ENCODE results near the gene NDFIP1. TPM values are rescaled to one million over a fixed set of nuclear protein-coding genes. Genes with fewer than 3 reads are reported as not detected.

Gene NDFIP1
- total RNA-seq, 1 donor from 2014 or later, result 16.8 TPM

DNA sequence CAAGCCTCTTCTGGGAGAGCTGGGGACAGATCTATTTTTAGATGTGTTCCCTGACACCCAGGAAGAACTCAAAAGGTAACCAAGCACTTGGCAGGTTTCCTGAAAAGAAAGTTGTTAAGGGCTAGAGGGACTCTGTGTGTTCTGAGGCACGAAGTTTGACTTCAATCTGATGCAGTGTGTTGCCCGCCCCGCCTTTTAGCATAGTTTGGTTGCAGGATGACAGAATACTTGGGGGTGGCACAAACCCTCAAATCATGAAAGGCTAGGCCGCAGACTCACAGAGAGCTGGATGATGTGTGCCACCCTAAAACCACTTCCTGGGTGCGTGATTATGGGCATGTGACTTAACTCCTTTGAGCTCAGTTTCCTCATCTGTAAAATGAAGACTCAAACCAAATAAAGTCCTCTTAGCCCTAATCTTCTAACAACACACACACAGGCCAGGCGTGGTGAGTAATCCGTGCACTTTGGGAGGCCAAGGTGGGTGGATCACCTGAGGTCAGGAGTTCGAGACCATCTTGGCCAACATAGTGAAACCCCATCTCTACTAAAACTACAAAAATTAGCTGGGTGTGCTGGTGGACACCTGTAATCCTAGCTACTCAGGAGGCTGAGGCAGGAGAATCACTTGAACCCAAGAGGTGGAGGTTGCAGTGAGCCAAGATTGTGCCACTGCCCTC is 12.8 kb upstream of the NDFIP1 start:
- DNase-seq (ENCODE audit: low read depth) (peak; percentile 74), FAIRE-seq (peak; percentile 70)
- Histone ChIP-seq H3K36me3 (ENCODE audit: control insufficient read depth, insufficient read depth, low read length) (no peaks in the 10 kb centered on the region), H3K4me3 (ENCODE audit: low read depth, low read length) (no peak overlapping the region), H3K27me3 (ENCODE audit: control insufficient read depth, insufficient read depth, low read length) (no peaks in the 10 kb centered on the region)
- TF ChIP-seq, protein P1, sequence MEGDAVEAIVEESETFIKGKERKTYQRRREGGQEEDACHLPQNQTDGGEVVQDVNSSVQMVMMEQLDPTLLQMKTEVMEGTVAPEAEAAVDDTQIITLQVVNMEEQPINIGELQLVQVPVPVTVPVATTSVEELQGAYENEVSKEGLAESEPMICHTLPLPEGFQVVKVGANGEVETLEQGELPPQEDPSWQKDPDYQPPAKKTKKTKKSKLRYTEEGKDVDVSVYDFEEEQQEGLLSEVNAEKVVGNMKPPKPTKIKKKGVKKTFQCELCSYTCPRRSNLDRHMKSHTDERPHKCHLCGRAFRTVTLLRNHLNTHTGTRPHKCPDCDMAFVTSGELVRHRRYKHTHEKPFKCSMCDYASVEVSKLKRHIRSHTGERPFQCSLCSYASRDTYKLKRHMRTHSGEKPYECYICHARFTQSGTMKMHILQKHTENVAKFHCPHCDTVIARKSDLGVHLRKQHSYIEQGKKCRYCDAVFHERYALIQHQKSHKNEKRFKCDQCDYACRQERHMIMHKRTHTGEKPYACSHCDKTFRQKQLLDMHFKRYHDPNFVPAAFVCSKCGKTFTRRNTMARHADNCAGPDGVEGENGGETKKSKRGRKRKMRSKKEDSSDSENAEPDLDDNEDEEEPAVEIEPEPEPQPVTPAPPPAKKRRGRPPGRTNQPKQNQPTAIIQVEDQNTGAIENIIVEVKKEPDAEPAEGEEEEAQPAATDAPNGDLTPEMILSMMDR (IDR thresholded peaks at IDR 0.05; ENCODE audit: insufficient read depth, low read length, severe bottlenecking), result no peak

DNA sequence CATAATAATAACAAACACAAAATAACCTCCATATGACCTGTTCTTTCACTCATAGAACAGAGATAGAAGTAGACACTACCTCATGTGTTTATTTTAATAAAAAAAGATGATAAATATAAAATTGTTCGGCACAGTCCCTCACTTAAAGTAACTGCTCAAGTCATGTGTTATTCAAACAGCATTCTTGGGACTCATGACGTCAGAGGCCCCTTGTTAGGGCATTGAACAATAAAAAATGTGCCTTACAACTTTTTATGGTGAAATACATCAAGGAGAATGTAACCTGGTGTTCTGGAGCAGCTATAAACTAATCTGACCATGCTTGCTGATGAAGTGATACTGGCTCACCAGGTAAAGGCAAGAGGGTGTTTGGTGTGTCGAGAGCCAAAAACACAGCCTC is 12.2 kb upstream of the NDFIP1 start:
- FAIRE-seq, result no peak

DNA sequence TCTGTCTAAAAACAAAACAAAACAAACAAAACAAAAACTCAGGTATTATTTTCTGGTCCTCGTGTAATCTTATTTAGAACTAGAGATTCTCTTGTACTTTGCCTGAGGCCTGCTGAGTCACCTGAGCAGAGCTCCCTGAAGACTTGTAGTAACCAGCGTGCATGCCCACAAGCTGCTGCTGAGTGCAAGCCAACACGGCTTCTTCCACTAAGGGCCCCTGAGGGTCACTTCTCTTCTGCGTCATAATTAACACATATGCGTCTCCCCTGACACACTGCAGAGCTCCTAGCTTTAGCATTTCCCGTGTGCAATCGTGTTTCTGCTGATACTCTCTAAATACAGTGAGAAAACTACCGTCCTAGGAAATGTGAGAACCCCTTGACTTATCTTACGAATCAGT is 10.9 kb upstream of the NDFIP1 start:
- no peaks in the 10 kb centered on the region for H3K36me3 ChIP-seq (ENCODE audit: control insufficient read depth, insufficient read depth, low read length)
- H3K27me3 ChIP-seq (ENCODE audit: control insufficient read depth, insufficient read depth, low read length), result no peaks in the 10 kb centered on the region
- FAIRE-seq (peak; percentile 86), DNase-seq (ENCODE audit: low read depth) (peak; percentile 96)
- TF ChIP-seq, protein P1 (IDR thresholded peaks at IDR 0.05; ENCODE audit: insufficient read depth, low read length, severe bottlenecking), result no peak
- no peak overlapping the region for H3K4me3 ChIP-seq (ENCODE audit: low read depth, low read length)

More for the DNA sequence above, 12.2 kb upstream of the NDFIP1 start:
- Histone ChIP-seq H3K27me3 (ENCODE audit: control insufficient read depth, insufficient read depth, low read length) (no peaks in the 10 kb centered on the region), H3K36me3 (ENCODE audit: control insufficient read depth, insufficient read depth, low read length) (no peaks in the 10 kb centered on the region), H3K4me3 (ENCODE audit: low read depth, low read length) (no peak overlapping the region)
- TF ChIP-seq, protein P1 (IDR thresholded peaks at IDR 0.05; ENCODE audit: insufficient read depth, low read length, severe bottlenecking), result no peak
- DNase-seq (ENCODE audit: low read depth), result no peak

DNA sequence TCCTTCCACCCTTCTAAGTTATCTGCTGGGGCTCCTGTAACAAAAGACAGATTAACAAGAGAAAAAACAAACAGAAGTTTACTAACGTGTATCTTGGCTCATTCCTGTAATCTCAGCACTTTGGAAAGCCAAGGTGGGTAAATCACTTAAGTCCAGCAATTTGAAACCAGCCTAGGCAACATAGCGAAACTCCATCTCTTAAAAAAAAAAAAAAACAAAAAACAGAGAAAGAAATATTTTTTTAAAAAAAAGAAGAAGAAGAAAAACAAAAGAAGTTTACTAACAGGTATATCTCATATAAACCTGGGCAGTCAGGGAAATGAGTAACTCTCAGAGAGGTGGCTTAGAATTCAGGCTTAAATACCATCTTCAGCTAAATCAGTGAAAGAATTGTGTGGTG is 10.3 kb upstream of the NDFIP1 start:
- no peak for FAIRE-seq
- Histone ChIP-seq H3K27me3 (ENCODE audit: control insufficient read depth, insufficient read depth, low read length) (no peaks in the 10 kb centered on the region), H3K4me3 (ENCODE audit: low read depth, low read length) (no peak overlapping the region), H3K36me3 (ENCODE audit: control insufficient read depth, insufficient read depth, low read length) (no peaks in the 10 kb centered on the region)
- no peak for DNase-seq (ENCODE audit: low read depth)
- TF ChIP-seq, protein P1 (IDR thresholded peaks at IDR 0.05; ENCODE audit: insufficient read depth, low read length, severe bottlenecking), result no peak

DNA sequence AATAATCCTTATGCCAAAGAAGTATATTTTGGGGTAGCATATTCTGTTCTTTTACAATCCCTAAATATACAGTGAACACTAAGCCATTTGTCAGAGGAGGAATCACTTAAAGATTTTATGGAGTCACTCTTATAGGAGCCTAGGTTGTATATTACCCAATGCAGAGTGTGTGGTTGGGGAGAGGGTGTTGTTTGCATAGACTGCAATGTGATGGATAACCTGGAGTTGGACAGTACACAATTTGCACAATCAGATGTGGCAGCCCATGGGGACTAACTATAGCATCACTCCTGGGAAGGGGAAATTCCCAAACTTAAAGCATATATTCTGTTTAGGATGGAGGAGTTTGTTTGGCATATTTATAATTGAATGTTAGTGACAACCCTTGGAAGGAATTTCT is 9.6 kb upstream of the NDFIP1 start:
- FAIRE-seq, result no peak
- Histone ChIP-seq H3K36me3 (ENCODE audit: control insufficient read depth, insufficient read depth, low read length) (no peaks in the 10 kb centered on the region), H3K4me3 (ENCODE audit: low read depth, low read length) (no peak overlapping the region), H3K27me3 (ENCODE audit: control insufficient read depth, insufficient read depth, low read length) (no peaks in the 10 kb centered on the region)
- TF ChIP-seq, protein P1 (IDR thresholded peaks at IDR 0.05; ENCODE audit: insufficient read depth, low read length, severe bottlenecking), result no peak
- DNase-seq (ENCODE audit: low read depth), result no peak

DNA sequence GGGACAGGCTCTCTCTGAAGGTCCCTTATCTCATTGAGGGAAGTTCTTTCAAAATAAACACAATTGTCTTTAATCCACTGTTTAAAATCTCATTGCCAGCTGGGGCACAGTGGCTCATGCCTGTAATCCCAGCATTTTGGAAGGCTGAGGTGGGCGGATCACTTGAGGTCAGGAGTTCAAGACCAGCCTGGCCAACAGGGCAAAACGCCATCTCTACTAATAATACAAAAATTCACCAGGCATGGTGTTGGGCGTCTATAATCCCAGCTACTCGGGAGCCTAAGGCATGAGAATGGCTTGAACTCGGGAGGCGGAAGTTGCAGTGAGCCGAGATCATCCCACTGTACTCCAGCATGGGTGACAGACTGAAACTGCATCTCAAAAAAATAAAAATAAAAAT is 8.3 kb upstream of the NDFIP1 start:
- FAIRE-seq (no peak), DNase-seq (ENCODE audit: low read depth) (no peak)
- H3K27me3 ChIP-seq (ENCODE audit: control insufficient read depth, insufficient read depth, low read length), result no peaks in the 10 kb centered on the region
- TF ChIP-seq, protein P1 (IDR thresholded peaks at IDR 0.05; ENCODE audit: insufficient read depth, low read length, severe bottlenecking), result no peak
- no peaks in the 10 kb centered on the region for H3K36me3 ChIP-seq (ENCODE audit: control insufficient read depth, insufficient read depth, low read length)
- H3K4me3 ChIP-seq (ENCODE audit: low read depth, low read length), result no peak overlapping the region

All from bronchial epithelial cell (primary cell).